HK-2 (cell line): ENCODE results near the gene VTI1A.
"Not testable (repeated sequence)": the region's sequence is repeated elsewhere in the genome, so short reads cannot be mapped to it uniquely, and the experiment has no call there.

ENCODE experiments used
- DNase-seq: peaks from one replicate; pipeline ENCODE4 v3.0.0-alpha.2; 2018; ENCODE audit not compliant: unreplicated experiment

VTI1A gene

DNA sequence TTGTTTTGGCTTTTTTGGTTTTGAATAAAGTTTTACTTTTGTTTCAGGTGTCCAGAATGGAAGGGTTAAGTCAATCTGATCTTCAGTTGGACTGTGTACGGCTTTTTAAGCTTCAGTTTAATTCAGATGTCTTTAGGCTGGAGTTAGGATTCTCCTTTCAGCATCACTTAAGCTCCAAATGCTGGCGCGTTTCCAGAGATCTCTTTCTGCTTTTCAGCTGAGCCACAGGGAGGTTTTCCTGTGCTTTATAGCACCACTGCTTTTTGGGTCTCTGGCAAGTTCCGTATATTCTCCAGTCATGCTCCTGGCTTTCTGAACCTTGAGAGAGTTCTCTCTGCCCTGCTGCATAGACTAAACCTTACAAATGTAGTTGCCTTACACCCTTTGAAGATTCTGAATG, 60.0 kb downstream of the VTI1A start:
- no peak for DNase-seq

DNA sequence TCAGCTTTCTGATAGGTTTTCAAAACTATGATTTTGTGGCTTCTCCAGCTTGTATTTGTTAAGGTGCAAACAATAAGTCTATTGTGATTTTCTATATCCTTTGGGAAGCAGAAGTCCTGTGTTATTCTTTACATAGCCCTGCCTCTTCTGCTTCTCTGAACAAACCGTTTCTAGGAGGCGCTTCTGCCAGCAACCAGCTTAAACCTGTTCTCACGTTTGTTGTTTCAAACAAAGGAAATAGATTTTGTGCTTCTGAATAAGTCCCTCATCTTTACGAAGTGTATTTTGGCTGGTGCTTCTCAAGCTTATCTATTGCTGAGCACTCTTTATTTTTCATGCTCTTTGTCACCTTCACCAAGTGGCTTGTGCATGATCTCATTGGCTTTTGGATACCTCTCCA, 61.0 kb downstream of the VTI1A start:
- DNase-seq: no peak

DNA sequence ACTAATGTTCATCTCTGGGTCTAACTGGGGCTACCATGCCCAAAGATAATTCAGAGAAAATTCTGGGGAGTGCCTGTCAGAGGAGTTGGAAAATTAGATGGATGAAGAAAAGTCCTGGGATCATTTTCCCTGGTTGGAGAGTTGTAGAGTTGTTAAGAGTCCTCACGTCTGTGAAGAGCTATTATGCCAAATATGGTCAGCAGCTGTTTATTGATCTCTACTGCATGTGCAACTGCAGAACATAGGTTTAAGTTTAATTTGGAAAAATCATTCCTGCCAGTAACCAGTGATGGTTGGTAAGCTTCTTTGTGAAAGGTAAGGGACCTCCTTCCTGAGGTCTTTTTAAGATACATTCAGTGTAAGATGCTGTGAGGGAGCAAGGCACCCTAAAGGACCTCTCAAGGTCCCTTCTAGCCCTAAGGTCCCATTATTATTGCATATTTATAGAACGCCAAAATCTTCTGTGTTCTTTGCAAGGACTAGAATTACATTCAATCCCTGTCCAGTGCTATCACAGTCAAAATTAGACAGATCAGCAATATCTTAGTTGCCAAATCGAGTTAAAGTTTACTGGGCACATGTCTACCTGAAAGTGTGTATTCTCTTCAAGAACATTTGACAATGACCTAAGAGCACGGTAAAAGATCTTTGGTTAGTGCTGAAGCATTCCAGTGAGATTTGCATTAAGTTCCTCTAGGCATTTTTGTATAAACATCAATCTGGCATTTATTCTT, 62.7 kb downstream of the VTI1A start:
- no peak for DNase-seq

DNA sequence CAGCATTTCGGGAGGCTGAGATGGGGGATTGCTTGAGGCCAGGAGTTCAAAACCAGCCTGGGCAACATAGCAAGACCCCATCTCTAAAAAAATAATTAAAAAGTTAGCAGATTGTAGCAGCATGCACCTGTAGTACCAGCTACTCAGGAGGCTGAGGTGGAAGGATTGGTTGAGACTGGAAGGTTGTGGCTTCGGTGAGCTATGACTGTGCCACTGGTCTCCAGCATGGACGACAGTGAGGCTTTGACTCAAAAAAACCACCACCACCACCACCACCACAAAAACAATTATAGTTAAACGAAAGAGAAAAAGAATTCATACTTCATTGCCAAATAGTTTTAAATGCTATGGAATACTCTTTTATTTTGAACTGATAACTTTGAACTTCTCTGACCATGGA, 63.4 kb downstream of the VTI1A start:
- no peak for DNase-seq

DNA sequence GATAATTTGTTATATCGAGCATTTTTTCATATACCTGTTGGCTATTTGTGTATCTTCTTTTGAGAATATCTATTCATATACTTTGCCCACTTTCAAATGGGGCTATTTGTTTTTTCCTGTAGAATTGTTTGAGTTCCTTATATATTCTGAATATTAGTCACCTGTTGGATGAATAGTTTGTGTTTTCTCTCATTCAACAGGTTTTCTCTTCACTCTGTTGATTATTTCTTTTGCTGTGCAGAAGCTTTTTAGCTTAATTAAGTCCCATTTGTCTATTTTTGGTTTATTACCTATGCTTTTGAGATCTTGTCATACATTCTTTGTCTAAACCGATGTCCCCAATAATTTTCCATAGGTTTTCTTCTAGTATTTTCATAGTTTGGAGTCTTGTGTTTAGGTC, 65.3 kb downstream of the VTI1A start:
- no peak for DNase-seq

DNA sequence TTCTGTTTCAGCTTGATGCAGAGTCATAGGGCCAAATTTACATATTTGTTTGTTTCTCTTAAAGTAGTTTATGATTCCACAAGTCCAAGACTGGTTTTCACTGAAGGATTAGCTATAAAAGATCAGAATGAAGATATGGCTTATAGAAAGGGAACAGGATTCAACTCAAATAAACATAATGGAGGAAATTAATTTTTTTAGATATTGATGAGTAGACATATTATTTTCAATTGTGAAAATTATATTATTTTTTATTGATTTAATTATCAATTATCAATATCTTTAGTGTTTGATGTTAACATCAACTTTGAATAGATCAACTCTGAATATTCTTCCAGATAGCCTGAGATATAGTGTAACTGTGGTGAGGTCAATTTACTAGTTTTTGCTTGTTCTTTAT, 68.1 kb downstream of the VTI1A start:
- no peak for DNase-seq

DNA sequence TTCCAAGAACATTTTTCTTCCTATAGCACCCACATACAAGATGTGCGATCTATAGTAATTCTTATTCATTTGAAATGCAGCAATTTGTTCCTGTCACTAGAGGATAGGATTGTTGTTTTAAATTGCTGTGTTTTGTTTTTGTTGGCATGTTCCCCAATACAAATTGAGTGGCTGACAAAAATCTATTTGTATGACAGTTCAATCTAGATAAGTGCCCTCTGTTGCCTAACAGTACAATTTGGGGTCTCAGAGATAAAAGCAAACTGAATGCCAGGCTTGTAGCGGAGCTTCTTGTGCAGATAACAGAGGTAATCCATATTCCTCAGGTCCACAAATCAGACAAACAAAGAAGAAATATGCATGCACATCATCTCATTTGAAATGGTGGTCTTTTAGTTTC, 68.8 kb downstream of the VTI1A start:
- DNase-seq: no peak

DNA sequence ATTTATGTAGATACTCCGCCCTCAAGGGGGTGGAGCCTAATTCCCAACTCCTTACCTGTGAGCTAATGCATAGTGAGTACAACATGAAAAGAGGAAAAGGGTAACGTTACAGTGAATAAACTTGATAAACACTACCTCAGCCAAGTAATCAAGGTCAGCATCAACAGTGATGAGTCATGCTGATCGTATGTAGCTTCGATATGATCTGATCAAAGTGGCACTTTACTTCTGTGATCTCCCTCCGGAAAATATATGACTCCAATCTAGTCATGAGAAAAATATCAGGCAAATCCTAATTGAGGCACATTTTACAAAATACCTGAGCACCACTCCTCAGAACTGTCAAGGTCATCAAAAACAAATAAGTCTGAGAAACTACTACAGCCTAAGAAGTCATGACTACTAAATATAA, 70.4 kb downstream of the VTI1A start:
- DNase-seq: no peak

DNA sequence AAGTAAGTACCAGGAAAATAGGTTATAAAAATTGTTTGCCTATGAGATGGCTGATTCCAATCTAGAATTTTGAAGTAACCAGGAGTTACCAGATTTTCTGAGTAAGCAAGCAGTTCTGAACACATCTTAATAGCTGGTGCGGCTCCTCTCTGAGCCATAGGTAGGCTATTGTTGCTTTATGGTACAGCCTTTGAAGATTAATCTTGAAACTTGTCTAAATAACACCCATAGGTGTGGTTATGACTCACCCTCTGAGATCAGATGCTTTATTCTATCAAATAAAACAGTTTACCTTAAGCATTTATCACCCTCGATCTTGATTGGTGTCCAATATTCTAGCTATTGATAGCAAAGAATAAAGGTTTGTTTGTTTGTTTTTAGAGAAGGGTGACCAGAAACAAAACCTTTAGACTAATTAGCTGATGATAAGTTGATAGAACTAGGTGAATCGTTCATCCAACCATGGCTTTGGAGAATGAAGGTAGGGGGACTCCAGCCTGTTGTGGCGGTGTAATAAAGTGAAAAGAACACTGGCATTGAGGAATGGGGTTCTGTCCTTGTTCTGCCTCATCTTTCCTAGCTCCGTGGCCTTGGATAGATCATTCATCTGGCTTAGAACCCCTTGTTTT, 72.2 kb downstream of the VTI1A start:
- DNase-seq: no peak

DNA sequence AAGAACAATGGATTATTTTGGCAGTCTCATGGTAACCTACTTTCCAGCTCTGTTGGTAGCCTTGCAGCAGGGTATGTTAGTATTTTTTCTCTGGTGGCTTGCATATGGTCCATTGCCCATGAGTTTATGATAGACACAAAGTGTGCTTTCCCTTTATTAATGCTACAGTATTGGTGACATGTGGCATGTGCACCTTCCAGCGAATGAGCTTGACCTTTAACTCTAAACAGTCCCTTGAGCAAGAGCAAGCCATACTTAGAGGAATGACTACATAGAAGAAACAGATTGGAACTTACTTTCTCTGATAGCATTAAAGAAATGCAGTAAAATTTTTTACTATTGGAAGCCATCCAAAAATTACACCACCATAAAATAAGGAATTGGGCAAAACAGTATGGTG, 73.9 kb downstream of the VTI1A start:
- no peak for DNase-seq

DNA sequence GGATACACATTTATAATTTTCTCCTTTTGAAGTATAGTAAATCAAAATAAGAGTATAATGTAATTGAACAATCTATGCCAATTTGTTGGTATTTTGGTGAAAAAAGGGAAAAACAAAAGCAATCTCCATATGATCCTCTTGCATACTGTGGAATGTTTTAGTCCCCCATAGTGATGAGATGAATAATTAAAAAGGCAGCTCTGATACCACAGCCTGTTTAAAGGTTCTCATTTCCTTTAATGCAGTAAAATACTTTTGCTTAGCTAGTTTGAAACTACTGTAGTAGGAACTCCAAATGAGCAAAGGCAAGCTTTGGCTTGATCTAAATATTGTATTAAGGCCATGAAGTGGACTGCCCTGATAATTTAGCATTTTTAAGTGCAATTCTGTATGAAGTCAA, 77.6 kb downstream of the VTI1A start:
- no peak for DNase-seq

DNA sequence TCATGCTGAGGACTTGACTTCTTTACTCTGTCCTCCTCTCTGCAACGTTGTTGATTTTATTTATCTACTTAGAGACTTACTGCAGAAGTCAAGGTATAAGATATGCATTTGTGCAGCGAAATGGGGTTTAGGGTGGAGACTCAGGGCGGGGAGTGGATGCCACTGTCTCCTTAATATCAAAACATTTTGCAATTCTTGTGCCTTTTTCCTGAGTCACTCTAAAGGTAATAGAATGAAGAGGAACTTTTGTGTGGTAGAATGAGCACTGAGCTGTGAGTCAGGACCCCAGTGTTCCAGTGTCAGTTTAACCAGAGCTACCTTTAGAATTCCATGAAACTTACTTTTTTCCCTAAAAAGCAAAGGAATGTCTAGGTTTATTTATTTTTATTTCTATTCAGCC, 78.2 kb downstream of the VTI1A start:
- no peak for DNase-seq

DNA sequence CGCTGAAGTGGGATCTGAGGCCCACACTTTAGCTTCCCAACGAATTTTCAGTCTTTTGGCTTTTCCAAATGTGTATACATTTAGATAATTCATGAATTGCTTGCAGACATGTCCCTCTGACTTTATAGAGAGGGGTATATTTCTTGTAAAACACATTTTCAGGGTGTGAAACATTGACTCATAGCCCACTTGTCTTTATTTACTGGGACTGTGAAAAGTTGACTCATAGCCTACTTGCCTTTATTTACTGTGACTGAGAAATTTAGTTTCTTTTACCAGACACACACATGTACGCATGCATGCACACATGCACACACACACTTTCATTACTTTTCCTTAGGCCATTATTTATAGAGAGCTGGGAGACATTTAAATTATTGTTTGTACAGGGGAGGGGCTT, 79.1 kb downstream of the VTI1A start:
- no peak for DNase-seq

DNA sequence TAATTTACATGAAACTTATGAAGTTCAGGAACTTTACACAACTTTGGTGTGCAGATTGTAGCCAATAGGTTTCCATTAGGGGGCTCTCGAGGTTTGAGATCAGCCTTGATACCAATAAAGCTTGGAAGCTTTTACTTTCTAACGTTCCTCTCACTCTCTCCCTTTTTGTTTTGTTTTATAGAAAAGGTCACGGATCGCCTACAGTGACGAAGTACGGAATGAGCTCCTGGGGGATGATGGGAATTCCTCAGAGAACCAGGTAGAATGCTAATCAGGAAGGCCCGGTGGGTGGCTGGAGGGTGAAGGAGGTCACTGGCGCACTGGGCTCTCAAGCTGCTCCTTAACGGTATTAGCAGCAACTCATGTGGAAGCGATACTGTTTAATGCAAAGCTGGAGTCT, 79.9 kb downstream of the VTI1A start:
- DNase-seq: no peak

DNA sequence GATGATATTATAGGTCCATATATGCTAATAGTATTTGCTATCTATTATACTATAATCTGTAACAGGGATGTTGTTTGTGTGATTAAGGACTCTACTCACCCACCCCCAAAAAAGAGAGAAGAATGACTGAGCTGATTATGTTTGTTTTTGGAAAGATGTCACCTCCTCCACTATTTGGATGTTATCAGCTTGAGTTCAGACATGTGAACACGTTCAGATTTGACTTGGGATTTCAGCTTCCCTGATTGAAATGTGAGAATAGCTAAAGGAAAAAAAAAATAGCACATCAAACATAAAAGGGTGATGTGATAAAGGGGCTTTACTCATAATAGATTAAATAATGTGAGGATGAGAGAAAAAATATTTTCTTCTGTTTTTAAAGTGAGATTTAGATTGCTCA, 81.2 kb downstream of the VTI1A start:
- no peak for DNase-seq

DNA sequence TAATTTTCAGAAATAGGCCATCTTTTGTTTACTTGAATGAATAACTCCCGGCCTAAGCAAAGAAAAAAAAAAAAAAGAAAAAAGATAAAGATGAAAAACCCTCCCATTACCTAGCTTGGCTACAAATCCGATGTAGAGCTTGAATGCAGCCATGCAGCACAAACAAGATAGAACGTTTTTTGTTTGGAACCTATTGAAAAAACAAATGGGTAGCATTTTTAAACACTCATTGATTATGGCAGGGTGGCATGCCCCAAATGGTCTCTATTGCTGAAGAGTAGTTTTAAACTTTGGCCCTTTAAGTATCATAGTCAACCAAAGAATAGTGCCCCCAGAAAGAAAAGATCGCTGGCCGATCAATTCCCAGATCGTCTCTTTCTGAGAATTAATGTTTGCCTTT, 84.4 kb downstream of the VTI1A start:
- no peak for DNase-seq

DNA sequence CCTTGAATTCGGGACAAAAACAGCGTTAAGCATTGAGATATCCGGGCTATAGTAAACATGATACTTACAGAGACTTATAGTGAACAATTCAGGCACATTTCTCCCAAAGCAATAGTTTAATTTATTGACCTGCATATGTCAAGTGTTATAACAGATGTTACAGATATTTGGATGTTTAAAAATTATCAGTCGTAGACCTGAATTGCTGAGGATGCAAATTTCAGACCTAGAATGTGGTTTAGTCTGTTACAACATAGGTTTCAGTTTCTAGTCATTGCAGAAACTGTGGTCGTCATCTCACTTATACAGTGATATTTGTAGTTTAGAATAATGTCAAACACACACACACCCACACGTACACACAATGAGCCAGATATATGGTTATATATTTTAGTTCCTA, 85.2 kb downstream of the VTI1A start:
- DNase-seq: no peak

DNA sequence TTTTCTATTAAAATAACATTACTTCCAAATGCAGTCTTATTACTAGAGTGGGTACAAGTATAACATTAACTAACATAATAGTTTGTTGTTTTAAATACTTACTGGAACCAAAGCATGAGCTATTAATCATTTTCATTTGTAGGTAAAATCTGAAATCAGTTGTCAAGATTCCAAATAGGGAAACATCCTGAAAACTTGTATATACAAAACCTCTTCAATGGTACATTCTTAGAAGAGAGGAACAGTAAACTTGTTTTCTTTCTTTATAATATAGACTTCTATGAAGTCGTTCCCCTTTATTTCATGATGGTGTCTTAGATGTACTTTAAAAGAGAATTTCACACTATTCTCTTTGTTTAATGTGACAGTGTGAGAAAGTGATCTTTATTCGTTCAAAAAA, 85.9 kb downstream of the VTI1A start:
- no peak for DNase-seq

DNA sequence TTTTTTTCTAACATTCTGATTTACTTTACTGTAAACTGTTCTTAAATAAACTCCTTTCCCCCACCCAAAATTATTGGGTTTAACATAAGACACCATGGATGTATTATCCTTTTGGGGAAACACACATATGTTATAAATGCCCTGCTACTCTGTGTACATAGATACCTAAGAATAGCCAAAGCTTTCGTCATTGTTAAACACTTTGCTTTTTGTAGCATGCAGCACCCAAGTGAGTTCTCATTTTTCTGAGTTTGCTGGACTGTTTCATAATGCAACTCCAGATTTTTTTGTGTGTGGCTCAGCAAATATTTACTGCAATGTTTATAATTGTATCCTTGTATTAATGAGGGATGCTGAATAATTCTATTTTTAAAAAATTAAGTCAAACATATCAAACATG, 86.9 kb downstream of the VTI1A start:
- no peak for DNase-seq

DNA sequence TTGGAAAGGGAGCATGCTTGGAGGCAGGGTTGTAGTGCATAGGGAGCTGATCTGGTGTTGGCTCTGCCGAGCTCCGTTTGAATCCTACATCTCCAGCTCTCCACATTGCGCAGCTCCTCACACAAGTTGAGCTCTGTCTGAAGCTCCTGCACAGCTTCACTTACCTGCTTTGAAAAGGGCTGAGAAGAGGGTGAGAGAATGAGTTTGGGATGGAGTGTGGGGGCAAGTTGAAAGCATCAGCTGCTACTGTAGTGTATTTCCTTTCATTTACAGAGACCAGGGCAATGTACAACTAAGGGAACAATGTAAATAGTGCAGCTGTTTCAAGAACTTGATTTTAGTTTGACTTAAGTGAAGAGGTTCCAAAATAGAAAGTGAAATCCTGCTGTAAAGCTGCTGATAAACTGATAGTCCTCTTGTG, 88.5 kb downstream of the VTI1A start:
- no peak for DNase-seq

DNA sequence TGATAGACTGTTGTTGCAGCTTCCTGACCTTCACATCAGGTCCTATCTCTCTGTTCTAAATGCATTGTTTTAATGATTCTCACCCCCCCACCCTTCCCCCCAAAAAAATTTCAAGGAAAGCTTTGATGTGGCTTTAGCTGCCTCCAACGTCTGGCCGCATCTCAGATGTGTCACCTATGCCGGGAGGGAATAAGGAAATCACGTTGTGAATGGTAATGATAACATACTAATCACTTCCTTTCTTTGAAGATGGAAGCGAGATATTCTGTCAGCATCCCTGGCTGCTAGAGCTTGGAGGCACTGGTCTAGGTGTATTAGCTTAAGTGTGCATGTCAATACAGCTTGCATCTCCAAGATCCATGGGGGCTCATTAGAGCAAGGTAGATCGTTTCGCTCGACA, 89.6 kb downstream of the VTI1A start:
- no peak for DNase-seq

DNA sequence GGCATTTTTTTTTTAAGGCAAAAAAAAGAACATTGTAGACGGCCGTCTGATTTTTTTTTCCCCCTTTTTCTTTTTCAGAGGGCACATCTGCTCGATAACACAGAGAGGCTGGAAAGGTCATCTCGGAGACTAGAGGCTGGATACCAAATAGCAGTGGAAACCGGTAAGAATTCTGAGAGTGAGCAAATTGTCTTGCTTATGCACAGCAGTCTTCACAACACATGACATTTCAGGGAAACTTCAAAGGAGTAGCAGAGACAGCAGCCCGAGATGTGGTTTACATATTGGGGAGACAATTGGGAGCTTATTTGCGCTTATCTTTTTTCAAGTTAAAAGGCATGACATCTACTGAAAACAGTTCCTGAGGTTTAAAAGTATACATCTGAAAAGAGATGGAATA, 91.2 kb downstream of the VTI1A start:
- DNase-seq: no peak

DNA sequence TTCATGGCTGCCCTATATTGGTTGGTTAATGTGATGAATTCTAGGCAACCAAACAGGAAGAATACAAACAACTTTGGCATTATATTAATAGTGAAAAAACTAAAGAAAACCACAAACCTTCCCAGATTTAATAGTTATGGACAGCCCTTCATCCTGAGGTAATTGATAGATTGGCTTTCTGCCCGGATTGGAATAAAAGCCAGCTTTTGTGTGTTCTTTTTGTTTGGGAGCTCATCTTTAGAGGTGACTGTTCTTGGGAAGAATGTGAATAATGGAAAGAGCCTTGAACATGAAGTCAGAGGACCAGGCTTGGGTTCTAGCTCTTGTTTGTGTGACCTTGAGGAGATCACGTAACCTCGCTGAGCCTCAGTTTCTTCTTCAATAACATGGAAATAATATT, 92.3 kb downstream of the VTI1A start:
- DNase-seq: no peak

DNA sequence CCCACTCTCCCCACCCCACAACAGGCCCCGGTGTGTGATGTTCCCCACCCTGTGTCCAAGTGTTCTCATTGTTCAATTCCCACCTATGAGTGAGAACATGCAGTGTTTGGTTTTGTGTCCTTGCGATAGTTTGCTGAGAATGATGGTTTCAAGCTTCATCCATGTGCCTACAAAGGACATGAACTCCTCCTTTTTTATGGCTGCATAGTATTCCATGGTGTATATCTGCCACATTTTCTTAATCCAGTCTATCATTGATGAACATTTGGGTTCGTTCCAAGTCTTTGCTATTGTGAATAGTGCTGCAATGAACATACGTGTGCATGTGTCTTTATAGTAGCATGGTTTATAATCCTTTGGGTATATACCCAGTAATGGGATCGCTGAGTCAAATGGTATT, 95.8 kb downstream of the VTI1A start:
- not testable (repeated sequence) for DNase-seq
